AML-193 (cell line): ENCODE data around the gene LACTBL1.
A peak's percentile ranks its signal among the peaks of the same experiment; 100 is the strongest.
"Not testable (repeated sequence)": the region's sequence is repeated elsewhere in the genome, so short reads cannot be mapped to it uniquely, and the experiment has no call there.

ENCODE experiments used
- DNase-seq, 2 experiments: peaks; one replicate each; lab custom pipeline; 2025; lab: John Stamatoyannopoulos, UW

LACTBL1 gene, protein sequence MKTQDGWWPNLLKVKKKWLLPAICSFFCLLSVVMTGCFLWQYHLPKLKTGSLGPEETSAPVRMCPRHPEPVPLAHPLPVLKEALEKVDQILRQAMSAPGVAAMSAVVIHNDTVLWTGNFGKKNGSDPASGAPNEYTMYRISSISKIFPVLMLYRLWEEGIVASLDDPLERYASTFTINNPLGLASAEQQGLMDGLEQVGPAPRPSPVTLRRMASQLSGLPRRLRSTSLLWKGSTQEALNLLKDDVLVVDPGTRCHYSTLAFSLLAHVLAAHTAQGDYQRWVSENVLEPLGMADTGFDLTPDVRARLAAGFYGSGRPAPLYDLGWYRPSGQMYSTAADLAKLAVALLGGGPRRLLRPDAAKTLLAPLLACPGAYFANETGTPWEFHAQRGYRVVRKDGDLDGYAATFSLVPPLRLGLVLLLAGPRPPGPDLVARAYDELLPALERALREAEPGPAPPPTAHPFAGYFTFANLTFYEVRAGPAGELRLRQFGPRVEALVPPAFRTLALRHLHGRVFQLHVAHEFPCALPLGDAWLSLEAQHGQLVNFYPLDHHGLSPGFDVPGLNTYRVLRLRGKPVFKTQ

DNA sequence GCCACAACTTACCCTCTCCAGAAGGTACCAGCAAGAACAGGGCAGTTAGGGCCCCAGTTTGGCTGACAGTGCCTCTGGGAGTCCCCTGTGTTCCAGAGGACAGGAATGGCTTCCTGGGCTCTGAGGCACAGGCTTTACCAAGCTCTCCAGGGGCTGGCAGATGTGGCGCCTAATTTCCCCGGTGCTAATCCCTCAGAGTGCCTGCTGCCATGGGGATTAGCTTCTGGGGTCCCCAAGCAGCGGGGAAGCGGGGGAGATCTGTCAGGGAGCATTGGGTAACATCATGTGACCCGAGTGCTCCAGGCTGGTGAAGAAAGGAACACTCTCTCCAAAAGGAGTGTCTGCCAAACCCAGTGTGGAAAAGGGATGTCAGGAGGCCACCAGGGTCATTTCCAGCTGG, at the start of gene LACTBL1:
Gene LACTBL1 (minus strand): TSS at position 107 of the 400 bp plus-strand sequence. CDS start 550 bp downstream, outside the sequence.
- DNase-seq: no peak

DNA sequence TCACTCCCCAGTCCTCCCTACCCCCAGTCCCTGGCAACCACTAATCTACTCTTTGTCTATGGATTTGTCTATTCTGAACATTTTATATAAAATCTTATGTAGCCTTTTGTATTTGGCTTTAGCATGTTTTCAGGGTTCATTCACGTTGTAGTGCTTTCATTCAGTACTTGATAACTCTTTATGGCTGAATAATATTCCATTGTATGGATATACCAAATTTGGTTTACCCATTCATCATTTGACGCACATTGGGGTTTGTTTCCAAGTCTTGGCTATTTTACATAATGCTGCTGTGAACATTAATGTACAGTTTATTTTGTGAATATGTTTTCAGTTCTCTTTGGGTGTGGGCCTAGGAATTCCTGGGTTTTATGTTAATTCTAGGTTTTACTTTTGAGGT, 49.2 kb upstream of the LACTBL1 start:
- DNase-seq: no peak

DNA sequence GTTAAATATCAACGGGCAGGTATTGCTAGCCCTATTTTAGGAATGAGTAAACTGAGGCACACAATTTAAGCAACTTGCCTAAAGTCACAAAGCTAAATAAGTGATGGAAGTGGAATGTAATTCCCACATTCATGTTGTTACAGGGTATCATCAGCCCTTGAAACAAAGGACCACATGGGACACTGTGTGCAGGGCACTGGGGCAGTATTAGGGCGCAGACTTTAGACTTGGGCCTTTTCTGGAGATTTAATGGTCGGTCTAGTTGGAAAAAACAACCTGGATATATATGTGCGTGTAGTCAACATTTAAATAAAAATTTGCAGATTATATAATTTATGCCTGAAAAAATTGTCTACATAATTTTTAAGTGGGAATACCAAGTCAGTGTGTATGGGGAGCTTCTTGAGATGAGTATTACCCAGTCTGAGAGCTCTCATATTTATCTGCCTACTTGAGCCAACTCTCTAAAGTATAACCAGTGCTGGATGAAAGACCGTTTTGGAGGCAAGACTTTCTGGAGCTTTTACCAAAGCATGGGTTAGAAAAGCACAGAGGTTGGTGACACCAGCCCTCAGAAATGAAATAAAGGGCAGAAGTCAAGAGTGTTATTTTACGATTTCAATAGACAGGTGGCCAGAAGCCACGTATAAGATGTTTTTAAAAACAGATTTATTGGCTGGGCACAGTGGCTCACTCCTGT, 48.2 kb upstream of the LACTBL1 start:
- DNase-seq: no peak

DNA sequence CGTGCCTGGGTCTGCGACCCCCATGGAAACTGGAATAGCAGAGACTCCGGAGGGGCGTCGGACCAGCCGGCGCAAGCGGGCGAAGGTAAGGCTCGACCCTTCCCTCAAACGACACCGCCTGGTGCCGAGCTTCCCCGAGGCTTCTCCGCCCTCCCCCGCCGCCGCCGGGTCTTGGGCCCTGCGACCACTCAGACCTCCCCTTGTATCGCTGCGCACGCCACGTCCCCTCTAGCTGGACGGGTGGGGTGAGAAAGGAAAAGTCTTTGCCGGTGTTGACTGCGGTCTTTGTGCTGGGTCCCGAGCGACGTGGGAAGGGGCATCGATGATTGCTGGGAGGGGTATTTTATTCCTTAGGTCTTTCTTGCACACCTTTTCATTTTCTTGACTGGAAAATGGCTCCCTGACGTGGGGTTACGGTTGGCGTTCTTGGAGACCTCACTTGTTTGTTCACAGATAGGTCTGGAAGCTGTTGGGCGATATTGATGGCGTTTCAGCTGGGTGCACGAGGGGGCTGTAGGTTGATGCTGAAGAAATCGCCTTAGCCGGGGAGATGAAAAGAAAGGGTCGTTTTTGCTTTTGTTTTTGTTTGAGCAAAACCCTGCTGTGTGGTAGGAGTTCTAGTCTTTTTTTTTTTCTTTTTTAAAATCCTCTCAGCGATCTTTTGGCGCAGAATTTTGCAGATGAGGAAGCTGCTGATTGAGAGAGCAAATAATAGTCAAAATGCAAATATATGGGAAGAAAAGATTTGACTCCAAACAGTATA, 47.4 kb upstream of the LACTBL1 start:
- no peak for DNase-seq

DNA sequence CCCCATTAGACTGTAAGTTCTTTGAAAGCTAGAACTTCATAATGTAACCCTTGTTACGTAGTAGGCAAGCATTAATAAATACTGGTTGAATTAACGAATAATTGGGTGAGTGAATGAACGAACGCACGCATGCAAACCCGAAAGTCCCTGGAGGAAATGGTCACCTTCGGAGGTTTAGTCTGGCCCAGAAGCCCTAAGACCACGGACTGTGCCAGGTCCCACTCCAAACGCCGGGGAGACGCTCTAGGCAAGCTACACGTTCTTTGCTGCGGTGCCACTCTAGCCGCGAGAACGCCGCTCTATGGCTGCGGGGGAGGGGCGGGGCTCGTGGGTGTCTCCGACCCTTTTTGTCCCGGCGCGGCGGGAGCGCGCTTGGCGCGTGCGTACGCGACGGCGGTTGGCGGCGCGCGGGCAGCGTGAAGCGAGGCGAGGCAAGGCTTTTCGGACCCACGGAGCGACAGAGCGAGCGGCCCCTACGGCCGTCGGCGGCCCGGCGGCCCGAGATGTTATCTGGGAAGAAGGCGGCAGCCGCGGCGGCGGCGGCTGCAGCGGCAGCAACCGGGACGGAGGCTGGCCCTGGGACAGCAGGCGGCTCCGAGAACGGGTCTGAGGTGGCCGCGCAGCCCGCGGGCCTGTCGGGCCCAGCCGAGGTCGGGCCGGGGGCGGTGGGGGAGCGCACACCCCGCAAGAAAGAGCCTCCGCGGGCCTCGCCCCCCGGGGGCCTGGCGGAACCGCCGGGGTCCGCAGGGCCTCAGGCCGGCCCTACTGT, 46.6 kb upstream of the LACTBL1 start, which contains the start of gene KDM1A:
Gene KDM1A (plus strand): TSS at position 375 of the 769 bp plus-strand sequence. CDS start 129 bp downstream, at position 504.
- DNase-seq: peak; percentile 89 to 94

DNA sequence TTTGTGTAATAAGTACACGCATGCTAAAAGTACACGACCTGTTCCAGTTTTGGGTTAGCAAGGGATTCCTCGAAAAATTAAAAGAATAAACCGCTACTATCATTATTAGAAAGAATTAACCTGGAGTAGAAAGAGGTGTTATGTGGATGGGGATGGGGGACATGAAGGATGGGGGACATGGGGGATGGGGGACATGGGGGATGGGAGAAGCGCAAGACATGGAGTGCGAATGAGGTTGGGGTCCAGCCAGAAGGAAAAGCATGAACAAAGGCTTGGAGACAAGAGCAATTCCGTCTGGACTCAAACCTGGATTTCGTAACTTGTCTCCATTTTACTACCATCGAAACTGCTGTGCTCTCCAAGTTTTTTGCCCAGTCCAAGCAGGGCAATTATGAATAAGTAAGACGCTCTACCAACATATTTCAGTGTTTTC, 46.0 kb upstream of the LACTBL1 start:
- peak in 1 of 2 experiments; percentile 42 for DNase-seq

DNA sequence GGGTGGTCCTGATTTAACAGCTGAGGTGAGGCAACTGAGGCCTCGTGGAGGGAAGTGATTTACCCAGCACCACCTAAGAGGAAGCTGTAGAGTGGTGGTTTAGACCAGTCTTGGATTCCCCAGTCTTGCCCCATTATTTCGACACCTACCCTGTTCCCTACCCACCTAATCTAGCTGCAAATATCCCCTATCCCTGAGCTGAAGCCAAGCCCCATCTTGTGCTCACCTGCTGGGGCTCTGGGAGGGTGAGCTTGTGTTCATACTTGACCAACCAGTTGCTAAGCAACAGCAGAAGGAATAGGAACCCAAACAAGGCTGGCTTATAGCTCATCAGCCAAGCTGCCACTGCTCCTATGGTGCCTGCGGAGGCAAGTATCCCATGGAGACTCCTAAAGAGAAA, 41.0 kb upstream of the LACTBL1 start:
- peak; percentile 41 to 49 for DNase-seq

DNA sequence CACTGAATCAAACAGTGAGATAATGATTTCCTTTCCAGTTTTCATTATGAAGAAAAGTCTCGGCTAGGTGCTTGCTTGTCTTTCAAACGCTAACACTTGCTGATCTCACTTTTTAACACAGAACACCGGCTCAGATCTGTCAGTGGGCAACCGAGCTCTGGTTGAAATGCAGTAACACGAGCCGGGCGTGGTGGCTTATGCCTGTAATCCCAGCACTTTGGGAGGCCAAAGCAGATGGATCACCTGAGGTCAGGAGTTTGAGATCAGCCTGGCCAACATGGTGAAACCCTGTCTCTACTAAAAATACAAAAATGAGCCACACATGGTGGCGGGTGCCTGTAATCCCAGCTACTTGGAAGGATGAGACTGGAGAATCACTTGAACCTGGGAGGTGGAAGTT, 37.4 kb upstream of the LACTBL1 start:
- not testable (repeated sequence) for DNase-seq

DNA sequence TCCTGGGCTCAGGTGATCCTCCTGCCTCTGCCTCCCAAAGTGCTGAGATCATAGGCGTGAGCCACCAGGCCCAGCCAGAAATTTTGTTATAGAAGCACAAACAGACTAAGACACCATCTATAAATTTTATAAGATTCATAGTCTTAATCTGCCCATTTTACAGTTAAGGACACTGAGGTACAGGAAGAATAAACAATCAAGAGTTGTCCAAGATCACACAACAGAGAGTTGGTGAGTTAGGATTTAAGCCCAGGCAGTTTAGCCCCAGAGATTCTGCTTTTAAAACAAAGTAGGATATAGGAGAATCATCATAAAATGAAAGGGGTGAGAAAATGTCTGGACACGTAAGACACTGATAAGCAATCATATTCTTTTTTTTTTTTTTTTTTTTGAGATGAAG, 36.2 kb upstream of the LACTBL1 start:
- no peak for DNase-seq

DNA sequence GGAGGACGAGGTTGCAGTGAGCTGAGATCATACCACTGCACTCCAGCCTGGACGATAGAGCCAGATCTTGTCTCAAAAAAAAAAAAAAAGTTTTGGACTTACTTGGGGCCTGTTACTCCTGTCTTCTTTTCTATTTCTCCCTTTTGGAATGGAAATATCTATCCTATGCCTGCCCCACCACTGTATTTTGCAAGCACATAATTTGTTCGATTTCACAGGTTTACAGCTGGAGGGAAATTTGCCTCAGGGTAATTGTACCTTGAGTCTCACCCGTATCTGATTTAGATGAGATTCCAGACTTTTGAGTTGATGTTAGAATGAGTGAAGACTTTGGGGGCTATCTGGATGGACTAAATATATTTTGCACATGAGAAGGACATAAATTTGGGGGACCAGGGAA, 34.4 kb upstream of the LACTBL1 start:
- no peak for DNase-seq

DNA sequence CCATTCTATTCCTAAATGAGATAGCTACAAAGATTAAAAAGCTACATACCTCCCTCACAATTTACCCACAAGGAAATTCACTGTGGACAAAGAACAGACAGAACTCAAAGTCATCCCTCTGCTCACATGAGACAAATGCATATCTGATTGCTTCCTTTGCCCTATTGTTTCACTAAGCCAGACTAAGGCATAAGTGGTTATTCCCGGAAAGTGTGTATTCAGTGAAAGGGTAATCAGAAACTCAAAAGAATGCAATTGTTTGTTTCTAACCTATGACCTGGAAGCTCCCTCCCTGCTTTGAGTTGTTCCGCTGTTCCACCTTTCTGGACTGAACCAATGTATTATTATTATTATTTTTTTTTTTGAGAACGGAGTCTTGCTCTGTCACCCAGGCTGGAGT, 32.1 kb upstream of the LACTBL1 start:
- not testable (repeated sequence) for DNase-seq

DNA sequence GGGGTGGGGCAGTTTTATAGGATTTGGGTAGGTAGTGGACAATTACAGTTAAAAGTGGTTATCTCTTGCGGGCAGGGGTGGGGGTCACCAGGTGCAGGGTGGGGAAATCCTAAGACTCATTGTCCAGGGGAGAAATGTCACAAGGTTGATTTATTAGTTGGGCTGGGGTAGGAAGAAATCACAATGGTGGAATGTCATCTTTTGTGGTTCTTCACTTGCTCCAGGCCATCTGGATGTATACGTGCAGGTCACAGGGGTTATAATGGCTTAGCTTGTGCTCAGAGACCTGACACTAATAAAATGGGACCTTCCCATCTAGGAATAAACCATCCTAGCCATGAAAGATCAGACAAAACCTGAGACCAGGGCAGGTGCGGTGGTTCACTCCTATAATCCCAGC, 31.4 kb upstream of the LACTBL1 start:
- DNase-seq: no peak

DNA sequence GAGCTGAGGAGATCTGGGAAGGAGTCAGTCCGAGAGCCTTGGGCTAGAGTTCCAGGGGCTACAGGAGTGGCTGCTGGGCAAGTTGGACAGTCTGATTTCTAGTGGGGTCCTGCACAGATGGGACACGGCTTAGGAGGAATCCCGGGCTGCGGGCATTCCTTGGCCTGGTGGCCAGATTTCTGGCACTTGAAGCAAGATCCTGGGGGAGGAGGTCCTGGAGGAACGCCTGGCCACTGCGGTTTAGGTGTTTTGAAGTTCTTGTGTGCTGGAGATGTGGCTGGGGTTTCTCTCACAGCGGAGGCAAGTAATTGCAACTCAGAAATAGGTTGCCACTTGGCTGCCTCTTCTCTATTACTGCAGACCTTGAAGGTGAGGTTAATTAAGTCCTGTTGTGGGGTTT, 29.6 kb upstream of the LACTBL1 start:
- DNase-seq: not testable (repeated sequence)

DNA sequence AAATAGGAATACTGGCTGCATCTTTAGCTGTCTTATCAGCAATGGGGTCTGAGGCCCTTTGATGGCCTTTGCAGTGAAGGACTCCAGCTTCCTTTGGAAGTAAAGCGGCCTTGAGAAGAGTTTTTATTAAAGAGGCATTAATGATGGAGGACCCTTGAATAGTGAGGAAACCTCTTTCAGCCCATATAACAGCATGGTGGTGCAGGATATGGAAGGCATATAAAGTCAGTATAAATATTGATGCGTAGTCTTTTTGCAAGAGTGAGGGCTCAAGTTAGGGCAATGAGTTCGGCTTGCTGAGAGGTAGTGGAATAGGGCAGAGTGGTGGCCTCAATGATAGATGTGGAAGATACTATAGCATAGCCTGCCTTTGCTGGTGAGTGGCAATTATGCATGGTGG, 27.5 kb upstream of the LACTBL1 start:
- DNase-seq: not testable (repeated sequence)

DNA sequence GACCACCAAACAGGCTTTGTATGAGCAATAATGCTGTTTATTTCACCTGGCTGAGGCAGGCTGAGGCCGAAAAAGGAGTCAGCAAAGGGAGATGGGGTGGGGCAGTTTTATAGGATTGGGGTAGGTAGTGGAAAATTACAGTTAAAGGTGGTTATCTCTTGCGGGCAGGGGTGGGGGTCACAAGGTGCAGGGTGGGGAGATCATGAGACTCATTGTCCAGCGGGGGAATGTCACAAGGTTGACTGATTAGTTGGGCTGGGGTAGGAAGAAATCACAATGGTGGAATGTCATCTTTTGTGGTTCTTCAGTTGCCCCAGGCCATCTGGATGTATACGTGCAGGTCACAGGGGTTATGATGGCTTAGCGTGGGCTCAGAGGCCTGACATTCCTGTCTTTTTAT, 24.9 kb upstream of the LACTBL1 start:
- not testable (repeated sequence) for DNase-seq

DNA sequence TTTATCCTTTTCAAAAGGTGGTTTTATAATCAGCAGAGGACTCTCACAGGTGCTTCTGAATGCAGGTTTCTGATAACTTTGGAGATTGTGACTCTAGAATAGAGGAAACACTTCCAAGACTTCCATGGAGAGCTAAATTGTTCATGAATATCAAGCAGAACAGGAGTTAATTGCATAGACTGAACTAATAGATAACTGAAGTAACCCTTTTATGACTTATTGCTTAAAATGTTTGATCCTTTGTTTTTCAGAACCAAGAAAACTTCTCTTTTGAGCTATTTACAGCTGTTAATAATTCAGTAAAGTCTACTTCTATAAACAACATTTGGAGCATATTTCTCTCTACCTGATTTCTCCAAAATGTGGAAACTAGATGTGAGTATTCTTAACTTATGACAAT, 23.1 kb upstream of the LACTBL1 start:
- no peak for DNase-seq

DNA sequence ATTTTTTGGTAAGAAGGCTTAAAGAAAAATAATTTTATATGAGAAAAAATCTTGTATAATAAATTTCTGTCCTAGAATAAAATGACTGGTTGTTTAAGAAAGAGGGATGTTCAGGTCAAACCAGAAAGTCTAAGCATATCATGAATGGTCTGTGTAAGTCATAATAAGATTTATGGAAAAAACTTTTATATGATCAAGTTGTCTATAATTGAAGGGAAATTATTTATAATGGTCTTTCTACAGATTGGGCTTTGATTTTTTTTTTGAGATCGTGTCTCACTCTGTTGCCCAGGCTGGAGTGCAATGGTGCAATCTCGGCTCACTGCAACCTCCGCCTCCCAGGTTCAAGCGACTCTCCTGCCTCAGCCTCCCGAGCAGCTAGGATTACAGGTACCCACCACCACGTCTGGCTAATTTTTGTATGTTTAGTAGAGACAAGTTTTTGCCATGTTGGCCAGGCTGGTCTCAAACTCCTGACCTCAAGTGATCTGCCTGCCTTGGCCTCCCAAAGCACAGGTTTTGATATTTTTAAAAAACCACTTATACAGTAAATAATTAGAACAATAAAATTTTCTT, 20.6 kb upstream of the LACTBL1 start:
- not testable (repeated sequence) for DNase-seq

DNA sequence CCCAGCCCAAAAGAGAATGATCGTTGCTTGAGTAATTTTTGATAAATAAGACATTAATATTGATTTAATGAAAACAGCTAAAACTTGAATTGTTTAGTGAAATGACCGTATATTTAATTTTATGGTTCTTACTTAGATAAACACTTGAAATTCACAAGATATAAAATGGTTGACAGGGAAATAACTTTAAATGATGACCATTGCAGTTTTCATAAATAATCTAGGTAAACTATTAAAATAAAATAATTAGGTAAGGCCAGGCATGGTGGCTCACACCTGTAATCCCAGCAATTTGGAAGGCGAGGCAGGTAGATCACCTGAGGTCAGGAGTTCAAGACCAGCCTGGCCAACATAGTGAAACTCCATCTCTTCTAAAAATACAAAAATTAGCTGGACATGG, 19.7 kb upstream of the LACTBL1 start:
- not testable (repeated sequence) for DNase-seq

DNA sequence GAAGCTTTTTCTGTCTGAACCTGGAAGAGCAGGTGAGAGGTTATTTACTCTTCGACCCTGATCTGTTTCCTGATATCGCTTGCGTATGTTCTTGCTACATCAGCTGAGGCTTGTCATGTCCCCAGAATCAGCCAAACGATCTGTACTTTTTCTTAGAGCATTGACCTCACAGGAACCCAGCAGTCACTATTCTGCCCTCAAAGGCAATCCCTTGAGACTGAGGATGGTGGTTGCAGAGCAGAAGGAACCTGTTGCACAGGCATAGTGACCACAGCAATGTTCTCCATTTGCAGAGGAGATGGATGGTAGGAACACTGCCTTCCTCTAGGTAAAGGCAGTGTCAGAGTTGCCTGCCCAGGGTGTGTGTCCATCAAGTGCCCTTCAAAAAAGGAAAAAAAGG, 11.3 kb upstream of the LACTBL1 start:
- DNase-seq: no peak

DNA sequence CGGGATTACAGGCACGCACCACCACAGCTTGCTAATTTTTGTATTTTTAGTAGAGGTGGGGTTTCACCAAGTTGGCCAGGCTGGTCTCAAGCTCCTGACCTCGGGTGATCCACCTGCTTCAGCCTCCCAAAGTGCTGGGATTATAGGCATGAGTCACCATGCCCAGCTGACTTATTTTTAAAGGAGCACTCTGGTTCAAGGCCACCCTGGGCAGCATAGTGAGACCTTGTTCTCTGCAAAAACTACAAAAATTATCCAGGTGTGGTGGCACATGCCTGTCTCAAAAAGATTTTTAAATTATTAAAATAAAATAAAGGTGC, 7.8 kb upstream of the LACTBL1 start:
- not testable (repeated sequence) for DNase-seq

DNA sequence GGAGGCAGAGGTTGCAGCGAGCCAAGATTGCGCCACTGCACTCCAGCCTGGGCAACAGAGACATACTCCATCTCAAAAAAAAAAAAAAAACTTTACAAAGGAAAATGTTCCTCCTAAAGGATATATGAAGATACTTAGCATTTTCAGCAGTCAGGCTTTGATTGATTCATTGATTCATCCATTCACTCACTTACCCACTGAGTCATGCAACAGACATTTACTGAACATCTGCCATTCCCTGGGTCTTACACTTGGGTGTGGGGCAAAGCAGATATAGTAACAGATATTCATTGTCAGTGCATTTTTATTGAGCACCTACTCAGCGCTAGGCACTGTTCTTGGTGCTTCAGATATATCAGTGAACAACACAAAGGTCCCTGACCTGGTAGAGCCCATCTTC, 5.6 kb upstream of the LACTBL1 start:
- DNase-seq: no peak
